HCT116 (cell line): ENCODE data around the gene CLASP1. TPM values are rescaled to one million over a fixed set of nuclear protein-coding genes. Genes with fewer than 3 reads are reported as not detected.

Experiments
- ATAC-seq: fragments of 200-7000 bp; cut with Tn5 transposase; 2 replicates; pipeline ENCODE4 v1.9.1; 2020; ENCODE audit warnings: mild to moderate bottlenecking, moderate library complexity
- BruUV-seq: library from RNA; stranded (reverse); fragments of 400-500 nt; replicated peaks from 2 replicates; lab custom pipeline; 2021; lab: Mats Ljungman, UMichigan
- CTCF ChIA-PET: fragments of 300-600 bp; sonication (Branson Sonifier 250); formaldehyde crosslinking; loops from one replicate; lab custom pipeline; 2021; ENCODE audit warnings: antibody characterized with exemption; lab: Charles Lee
- POLR2A ChIA-PET: fragments of 300-600, 350-600 bp; sonication (Branson Sonifier 250); formaldehyde crosslinking; loops from one replicate; lab custom pipeline; 2021; ENCODE audit warnings: antibody characterized with exemption; lab: Charles Lee
- RAD21 ChIA-PET, 2 experiments: fragments of 300-600 bp; sonication (Branson Sonifier 250); formaldehyde crosslinking; loops; one replicate each; lab custom pipeline; 2023; ENCODE audit warnings: low total read pairs in 2 of 2; ENCODE audit not compliant: uncharacterized antibody in 2 of 2, unreplicated experiment in 2 of 2, low non-redundant PET in 1 of 2; lab: Charles Lee
- DNase-seq: peaks from one replicate; pipeline ENCODE4 v3.0.0-alpha.2; 2010; ENCODE audit warnings: low read depth, low spot score
- H2AFZ ChIP-seq: fragments of 200-600 bp; shearing (Covaris generic), sonication (generic); 2 replicates; pipeline ENCODE4 v1.6.1; 2017; ENCODE audit warnings: low read depth, mixed run types, mixed read lengths, antibody characterized with exemption, low read length; ENCODE audit not compliant: poor library complexity, severe bottlenecking
- H3K27ac ChIP-seq: 2 replicates; pipeline ENCODE4 v1.5.1; 2012; ENCODE audit warnings: low read depth, low read length
- H3K27me3 ChIP-seq: fragments of 200-600 bp; sonication (generic); 2 replicates; pipeline ENCODE4 v1.6.1; 2016; ENCODE audit warnings: mixed run types, low read length, mixed read lengths; ENCODE audit not compliant: insufficient read depth
- H3K36me3 ChIP-seq, 2 experiments: fragments of 200-500 bp in 1 of 2; fragments of 200-600 bp in 1 of 2; sonication (Bioruptor generic) in 1 of 2; sonication (generic) in 1 of 2; 2 replicates each; pipeline versions ENCODE4 v1.5.1 to v1.6.1; 2014 to 2016; ENCODE audit warnings: low read length in 2 of 2, inconsistent platforms in 1 of 2, mixed read lengths in 1 of 2, mixed run types in 1 of 2; ENCODE audit not compliant: insufficient read depth in 2 of 2, control insufficient read depth in 1 of 2
- H3K4me1 ChIP-seq, 2 experiments: fragments of 200-600 bp in 1 of 2; sonication (generic) in 1 of 2; 2 replicates each; pipeline versions ENCODE4 v1.5.1 to v1.6.1; 2012 to 2017; ENCODE audit warnings: low read length in 2 of 2, inconsistent platforms in 1 of 2, mild to moderate bottlenecking in 1 of 2, mixed read lengths in 1 of 2, mixed run types in 1 of 2, moderate library complexity in 1 of 2; ENCODE audit not compliant: insufficient read depth in 2 of 2, control insufficient read depth in 1 of 2
- H3K4me2 ChIP-seq: fragments of 200-600 bp; sonication (generic); 2 replicates; pipeline ENCODE4 v1.6.1; 2017; ENCODE audit warnings: mixed run types, low read length, mixed read lengths
- H3K4me3 ChIP-seq, 2 experiments: fragments of 200-600 bp in 1 of 2; sonication (generic) in 1 of 2; replicated peaks in 1 of 2; 2 replicates each; pipeline ENCODE4 v1.5.1; 2011 to 2016; ENCODE audit warnings: low read length in 2 of 2, control low read depth in 1 of 2, low read depth in 1 of 2, mild to moderate bottlenecking in 1 of 2, mixed read lengths in 1 of 2, mixed run types in 1 of 2
- H3K79me2 ChIP-seq: fragments of 200-600 bp; sonication (generic); 2 replicates; pipeline ENCODE4 v1.6.1; 2017; ENCODE audit warnings: mild to moderate bottlenecking, mixed run types, low read length, moderate library complexity, mixed read lengths; ENCODE audit not compliant: insufficient read depth
- H3K9ac ChIP-seq: fragments of 200-600 bp; sonication (generic); 2 replicates; pipeline ENCODE4 v1.6.1; 2016; ENCODE audit warnings: low read length, mixed read lengths
- H3K9me2 ChIP-seq: fragments of 200-600 bp; sonication (generic), shearing (Covaris generic); 2 replicates; pipeline ENCODE4 v1.6.1; 2017; ENCODE audit warnings: mixed run types, mild to moderate bottlenecking, moderate library complexity; ENCODE audit not compliant: insufficient read depth
- H3K9me3 ChIP-seq, 2 experiments: fragments of 200-500 bp in 1 of 2; fragments of 200-600 bp in 1 of 2; sonication (Bioruptor generic) in 1 of 2; sonication (generic) in 1 of 2; 2 replicates each; pipeline ENCODE4 v1.6.1; 2014 to 2017; ENCODE audit warnings: low read length in 2 of 2, mixed read lengths in 2 of 2, inconsistent platforms in 1 of 2, low read depth in 1 of 2, mild to moderate bottlenecking in 1 of 2, mixed run types in 1 of 2, moderate library complexity in 1 of 2; ENCODE audit not compliant: control insufficient read depth in 1 of 2, insufficient read depth in 1 of 2
- H4K20me1 ChIP-seq: fragments of 200-600 bp; sonication (generic), shearing (Covaris generic); 2 replicates; pipeline ENCODE4 v1.6.1; 2017; ENCODE audit warnings: mixed run types, mild to moderate bottlenecking, moderate library complexity; ENCODE audit not compliant: insufficient read depth
- ATF3 ChIP-seq: IDR thresholded peaks from 2 replicates; pipeline ENCODE4 v1.6.1; 2012
- CEBPB ChIP-seq: IDR thresholded peaks from 2 replicates; pipeline ENCODE4 v1.6.1; 2012; ENCODE audit warnings: low read depth
- EGR1 ChIP-seq: IDR thresholded peaks from 2 replicates; pipeline ENCODE4 v1.6.1; 2012; ENCODE audit warnings: low read depth
- EZH2phosphoT487 ChIP-seq: fragments of 200-600 bp; IDR thresholded peaks from 2 replicates; pipeline ENCODE4 v1.6.1; 2018; ENCODE audit warnings: antibody characterized with exemption, borderline replicate concordance
- FOSL1 ChIP-seq: IDR thresholded peaks from 2 replicates; pipeline ENCODE4 v1.6.1; 2012; ENCODE audit warnings: low read depth
- JUND ChIP-seq: IDR thresholded peaks from 2 replicates; pipeline ENCODE4 v1.6.1; 2012
- POLR2AphosphoS5 ChIP-seq: IDR thresholded peaks from 2 replicates; pipeline ENCODE4 v1.6.1; 2011; ENCODE audit warnings: mild to moderate bottlenecking, low read depth, low read length, moderate library complexity
- RAD21 ChIP-seq: IDR thresholded peaks from 2 replicates; pipeline ENCODE4 v1.6.1; 2012; ENCODE audit warnings: low read depth, mild to moderate bottlenecking
- REST ChIP-seq: IDR thresholded peaks from 2 replicates; pipeline ENCODE4 v1.6.1; 2012; ENCODE audit warnings: low read depth
- SIN3A ChIP-seq: IDR thresholded peaks from 2 replicates; pipeline ENCODE4 v1.6.1; 2012; ENCODE audit warnings: low read depth
- SRF ChIP-seq: IDR thresholded peaks from 2 replicates; pipeline ENCODE4 v1.6.1; 2012; ENCODE audit warnings: low read depth
- TCF7L2 ChIP-seq: IDR thresholded peaks from 2 replicates; pipeline ENCODE4 v1.7.0; 2011; ENCODE audit warnings: borderline replicate concordance, inconsistent platforms; ENCODE audit not compliant: insufficient read depth, insufficient read length; ENCODE audit errors: extremely low read depth
- intact Hi-C: fragments of 100-400 bp; cut with micrococcal nuclease; formaldehyde crosslinking; loops from 2 replicates; pipeline ENCODE4 v1.10.0; 2022
- total RNA-seq: library from RNA; stranded (reverse); gene quantifications from one replicate; pipeline ENCODE4 v1.2.1, GENCODE V29; 2021; ENCODE audit not compliant: unreplicated experiment
- TF ChIP-seq, protein P1 (sequence below): IDR thresholded peaks from 2 replicates; pipeline ENCODE4 v1.6.1; 2011; ENCODE audit warnings: mild to moderate bottlenecking, low read length, moderate library complexity; ENCODE audit not compliant: insufficient replicate concordance; ENCODE audit errors: extremely low read depth
- TF ChIP-seq, protein P2 (sequence below), 3 experiments: fragments of 200-600 bp in 1 of 3; sonication (generic) in 1 of 3; IDR thresholded peaks in 2 of 3; conservative IDR thresholded peaks in 1 of 3; 2 replicates each; pipeline ENCODE4 v1.5.1; 2012 to 2017; ENCODE audit warnings: low read depth in 2 of 3, low read length in 2 of 3, antibody characterized with exemption in 1 of 3, borderline replicate concordance in 1 of 3, control low read depth in 1 of 3, mild to moderate bottlenecking in 1 of 3, mixed read lengths in 1 of 3, mixed run types in 1 of 3, moderate library complexity in 1 of 3; ENCODE audit not compliant: insufficient read depth in 1 of 3

The CLASP1 gene
- total RNA-seq, 1 experiment from 2014 or later, result 41.9 TPM

DNA sequence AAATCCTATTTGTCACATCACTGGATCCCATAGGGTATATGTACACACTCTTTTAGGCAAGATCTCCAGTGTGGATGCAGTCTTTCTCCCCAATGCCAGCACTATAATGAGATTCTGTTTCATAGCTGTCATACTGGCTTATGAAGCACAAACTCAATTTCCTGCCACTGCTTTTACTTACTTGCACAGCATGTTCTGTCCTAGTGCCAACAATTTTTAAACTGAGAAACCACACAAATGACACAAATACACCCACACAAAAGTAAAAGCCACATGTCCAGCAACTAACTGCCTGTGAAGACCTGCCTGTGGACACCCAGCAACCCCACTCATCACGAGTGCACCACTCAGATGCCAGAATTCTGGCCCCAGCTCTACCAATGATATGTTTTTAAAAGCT lies 148.2 kb downstream of the CLASP1 start:
- Histone ChIP-seq H3K9ac (no peak overlapping the region), H3K27me3 (no peaks in the 10 kb centered on the region), H3K4me1 (peaks cover 0 to 14% of the 10 kb centered on the region in 2 experiments; a peak in 1 of 4 replicates), H3K27ac (no peak overlapping the region), H3K36me3 (peaks cover 0 to 9% of the 10 kb centered on the region in 2 experiments; a peak in 2 of 4 replicates), H3K9me3 (no peaks in the 10 kb centered on the region; a peak in 1 of 4 replicates), H2AFZ (no peak overlapping the region), H3K4me3 (no peak overlapping the region), H3K4me2 (no peak overlapping the region), H4K20me1 (no peaks in the 10 kb centered on the region), H3K9me2 (no peaks in the 10 kb centered on the region), H3K79me2 (peaks cover 1% of the 10 kb centered on the region; the same call in 1 of the 2 replicates)
- no peak for TF ChIP-seq EZH2phosphoT487
- TF ChIP-seq CEBPB, result no peak
- no peak for TF ChIP-seq FOSL1
- TF ChIP-seq RAD21, result no peak
- TF ChIP-seq, protein P1, sequence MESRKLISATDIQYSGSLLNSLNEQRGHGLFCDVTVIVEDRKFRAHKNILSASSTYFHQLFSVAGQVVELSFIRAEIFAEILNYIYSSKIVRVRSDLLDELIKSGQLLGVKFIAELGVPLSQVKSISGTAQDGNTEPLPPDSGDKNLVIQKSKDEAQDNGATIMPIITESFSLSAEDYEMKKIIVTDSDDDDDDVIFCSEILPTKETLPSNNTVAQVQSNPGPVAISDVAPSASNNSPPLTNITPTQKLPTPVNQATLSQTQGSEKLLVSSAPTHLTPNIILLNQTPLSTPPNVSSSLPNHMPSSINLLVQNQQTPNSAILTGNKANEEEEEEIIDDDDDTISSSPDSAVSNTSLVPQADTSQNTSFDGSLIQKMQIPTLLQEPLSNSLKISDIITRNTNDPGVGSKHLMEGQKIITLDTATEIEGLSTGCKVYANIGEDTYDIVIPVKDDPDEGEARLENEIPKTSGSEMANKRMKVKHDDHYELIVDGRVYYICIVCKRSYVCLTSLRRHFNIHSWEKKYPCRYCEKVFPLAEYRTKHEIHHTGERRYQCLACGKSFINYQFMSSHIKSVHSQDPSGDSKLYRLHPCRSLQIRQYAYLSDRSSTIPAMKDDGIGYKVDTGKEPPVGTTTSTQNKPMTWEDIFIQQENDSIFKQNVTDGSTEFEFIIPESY, result no peak
- no peak for TF ChIP-seq SRF
- TF ChIP-seq POLR2AphosphoS5, result no peak
- no peak for TF ChIP-seq EGR1
- TF ChIP-seq TCF7L2, result no peak
- TF ChIP-seq, protein P2, sequence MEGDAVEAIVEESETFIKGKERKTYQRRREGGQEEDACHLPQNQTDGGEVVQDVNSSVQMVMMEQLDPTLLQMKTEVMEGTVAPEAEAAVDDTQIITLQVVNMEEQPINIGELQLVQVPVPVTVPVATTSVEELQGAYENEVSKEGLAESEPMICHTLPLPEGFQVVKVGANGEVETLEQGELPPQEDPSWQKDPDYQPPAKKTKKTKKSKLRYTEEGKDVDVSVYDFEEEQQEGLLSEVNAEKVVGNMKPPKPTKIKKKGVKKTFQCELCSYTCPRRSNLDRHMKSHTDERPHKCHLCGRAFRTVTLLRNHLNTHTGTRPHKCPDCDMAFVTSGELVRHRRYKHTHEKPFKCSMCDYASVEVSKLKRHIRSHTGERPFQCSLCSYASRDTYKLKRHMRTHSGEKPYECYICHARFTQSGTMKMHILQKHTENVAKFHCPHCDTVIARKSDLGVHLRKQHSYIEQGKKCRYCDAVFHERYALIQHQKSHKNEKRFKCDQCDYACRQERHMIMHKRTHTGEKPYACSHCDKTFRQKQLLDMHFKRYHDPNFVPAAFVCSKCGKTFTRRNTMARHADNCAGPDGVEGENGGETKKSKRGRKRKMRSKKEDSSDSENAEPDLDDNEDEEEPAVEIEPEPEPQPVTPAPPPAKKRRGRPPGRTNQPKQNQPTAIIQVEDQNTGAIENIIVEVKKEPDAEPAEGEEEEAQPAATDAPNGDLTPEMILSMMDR (IDR thresholded peaks at IDR 0.05 in 2 of 3, conservative IDR thresholded peaks at IDR 0.05 in 1 of 3; ENCODE audit: borderline replicate concordance in 1 of 3, insufficient read depth in 1 of 3, low read depth in 2 of 3, low read length in 2 of 3), result no peak
- TF ChIP-seq ATF3, result no peak
- no peak for TF ChIP-seq JUND
- TF ChIP-seq SIN3A, result no peak
- TF ChIP-seq REST, result no peak
- ChIA-PET CTCF (no interaction called here), RAD21 (no interaction called here), POLR2A (no interaction called here)
- no peak for DNase-seq
- intact Hi-C loops, result no loop called here
- TSS peak; percentile 9 for BruUV-seq
- ATAC-seq, result no peak
